GM23338 (cell line): ENCODE measurements around the gene IGF2R. TPM values are rescaled to one million over a fixed set of nuclear protein-coding genes. Genes with fewer than 3 reads are reported as not detected.
"Not testable (repeated sequence)": the region's sequence is repeated elsewhere in the genome, so short reads cannot be mapped to it uniquely, and the experiment has no call there.

Experiments used
- ATAC-seq: fragments of 200-7000 bp; cut with Tn5 transposase; 3 replicates; pipeline ENCODE4 v1.9.1; 2020
- DNase-seq: peaks from one replicate; pipeline ENCODE4 v3.0.0-alpha.2; 2015; ENCODE audit warnings: low spot score
- H2AFZ ChIP-seq: fragments of 200-600 bp; sonication (generic); 2 replicates; pipeline ENCODE4 v1.8.0; 2016; ENCODE audit warnings: antibody characterized with exemption, mild to moderate bottlenecking, moderate library complexity
- H3F3A ChIP-seq: fragments of 200-600 bp; sonication (generic); replicated peaks from 2 replicates; pipeline ENCODE4 v1.8.0; 2017; ENCODE audit warnings: antibody characterized with exemption, mixed run types, low read depth
- H3K27ac ChIP-seq: fragments of 200-600 bp; sonication (generic); 2 replicates; pipeline ENCODE4 v1.6.1; 2016; ENCODE audit warnings: low read depth
- H3K27me3 ChIP-seq: fragments of 200-600 bp; sonication (generic); 2 replicates; pipeline ENCODE4 v1.8.0; 2016; ENCODE audit warnings: mild to moderate bottlenecking, mixed run types, moderate library complexity; ENCODE audit not compliant: insufficient read depth
- H3K36me3 ChIP-seq: fragments of 200-600 bp; sonication (generic); 2 replicates; pipeline ENCODE4 v1.8.0; 2016; ENCODE audit warnings: mild to moderate bottlenecking; ENCODE audit not compliant: insufficient read depth
- H3K4me1 ChIP-seq: fragments of 200-600 bp; sonication (generic); 2 replicates; pipeline ENCODE4 v1.8.0; 2016; ENCODE audit warnings: mild to moderate bottlenecking, moderate library complexity; ENCODE audit not compliant: insufficient read depth
- H3K4me2 ChIP-seq: fragments of 200-600 bp; sonication (generic); 2 replicates; pipeline ENCODE4 v1.7.1; 2017; ENCODE audit warnings: mixed run types
- H3K4me3 ChIP-seq: fragments of 200-600 bp; sonication (generic); 2 replicates; pipeline ENCODE4 v1.6.1; 2016; ENCODE audit warnings: mixed run types
- H3K79me2 ChIP-seq: fragments of 200-600 bp; sonication (generic); replicated peaks from 2 replicates; pipeline ENCODE4 v1.8.0; 2017; ENCODE audit warnings: mild to moderate bottlenecking; ENCODE audit not compliant: insufficient read depth
- H3K9me2 ChIP-seq: fragments of 200-600 bp; sonication (generic); 2 replicates; pipeline ENCODE4 v1.8.0; 2017; ENCODE audit not compliant: insufficient read depth
- H4K20me1 ChIP-seq: fragments of 200-600 bp; sonication (generic); replicated peaks from 2 replicates; pipeline ENCODE4 v1.8.0; 2017; ENCODE audit warnings: mild to moderate bottlenecking; ENCODE audit not compliant: insufficient read depth
- H3K27ac Mint-ChIP-seq: 2 replicates; pipeline ENCODE4 v1.8.0; 2020; ENCODE audit warnings: inconsistent platforms, mild to moderate bottlenecking, moderate library complexity, mixed read lengths
- H3K27me3 Mint-ChIP-seq: 3 replicates; pipeline ENCODE4 v1.8.0; 2022; ENCODE audit warnings: low read depth, mild to moderate bottlenecking, moderate library complexity, mixed read lengths, inconsistent platforms; ENCODE audit not compliant: insufficient read depth, poor library complexity
- H3K36me3 Mint-ChIP-seq: 3 replicates; pipeline ENCODE4 v1.8.0; 2021; ENCODE audit warnings: low read depth, mild to moderate bottlenecking, inconsistent platforms, moderate library complexity, mixed read lengths
- H3K4me1 Mint-ChIP-seq: 3 replicates; pipeline ENCODE4 v1.8.0; 2020; ENCODE audit warnings: mild to moderate bottlenecking, inconsistent platforms, mixed read lengths
- H3K4me3 Mint-ChIP-seq: 3 replicates; pipeline ENCODE4 v1.8.0; 2021; ENCODE audit warnings: moderate library complexity, mild to moderate bottlenecking, inconsistent platforms, mixed read lengths
- H3K9me3 Mint-ChIP-seq: 3 replicates; pipeline ENCODE4 v1.8.0; 2020; ENCODE audit warnings: moderate library complexity, mild to moderate bottlenecking, inconsistent platforms, mixed read lengths
- NANOG ChIP-seq: IDR thresholded peaks from 2 replicates; pipeline ENCODE4 v1.6.1; 2016; ENCODE audit warnings: antibody characterized with exemption, borderline replicate concordance
- REST ChIP-seq: IDR thresholded peaks from one replicate; pipeline ENCODE4 v1.6.1; 2018; ENCODE audit warnings: antibody characterized with exemption; ENCODE audit not compliant: unreplicated experiment
- STAT1 ChIP-seq: IDR thresholded peaks from one replicate; pipeline ENCODE4 v1.6.1; 2016; ENCODE audit warnings: antibody characterized with exemption; ENCODE audit not compliant: unreplicated experiment
- ZNF331 ChIP-seq: fragments of 250-450 bp; sonication (Bioruptor Pico); IDR thresholded peaks from 2 replicates; pipeline ENCODE4 v1.5.0; 2020; ENCODE audit warnings: low read depth, mild to moderate bottlenecking, moderate library complexity
- ZNF462 ChIP-seq: fragments of 250-450 bp; sonication (Bioruptor Pico); IDR thresholded peaks from 2 replicates; pipeline ENCODE4 v1.5.0; 2020; ENCODE audit warnings: mild to moderate bottlenecking, moderate library complexity
- polyA plus RNA-seq: library from polyadenylated mRNA; unstranded; fragments of >200 nt; fragmentation: Nextera tagmentation; extraction: Ambion mirVana; gene quantifications from 2 replicates; pipeline ENCODE4 v1.2.1, GENCODE V29; 2016
- total RNA-seq: library from RNA; depleted of rRNA; stranded (reverse); fragments of >200 nt; shearing (Covaris generic); gene quantifications from 2 replicates; pipeline ENCODE4 v1.2.3, GENCODE V29; 2014

The IGF2R gene
- total and polyA plus RNA-seq, 2 experiments from 2014 or later, result 12.5 to 76.4 TPM

DNA sequence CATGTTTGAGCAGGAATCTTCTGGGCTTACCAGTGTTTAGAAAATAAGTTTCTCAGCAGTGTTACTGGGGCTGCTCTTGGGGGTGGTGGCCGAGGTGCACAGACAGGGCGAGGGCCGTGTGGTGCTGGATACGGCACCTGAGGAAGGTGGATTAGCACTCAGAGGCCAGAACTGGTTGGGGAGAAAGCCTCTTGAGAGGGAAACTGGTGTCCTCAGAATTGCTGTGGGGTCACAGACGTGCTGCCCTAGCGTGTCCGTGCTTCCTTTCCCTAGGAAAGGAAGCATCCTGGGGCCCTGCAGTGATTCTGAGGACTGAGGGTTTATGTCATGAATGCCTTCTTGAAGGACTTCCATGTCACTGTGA, 120.6 kb downstream of the IGF2R start (continued):
- TF ChIP-seq REST, result no peak
- TF ChIP-seq STAT1, result no peak

GRCh38 chr6:160090442-160091239, 121.8 kb downstream of the IGF2R start:
- H2AFZ ChIP-seq, H3K9me3 Mint-ChIP-seq, H4K20me1 ChIP-seq, H3K27me3 ChIP-seq, ATAC-seq, H3K4me1 Mint-ChIP-seq, H3K79me2 ChIP-seq, H3K4me3 ChIP-seq, H3K4me1 ChIP-seq, H3K4me3 Mint-ChIP-seq, H3K27me3 Mint-ChIP-seq, H3K4me2 ChIP-seq, H3K27ac ChIP-seq, DNase-seq, H3K27ac Mint-ChIP-seq, H3F3A ChIP-seq, H3K9me2 ChIP-seq: not testable (repeated sequence)
- H3K36me3 ChIP-seq, result peaks cover 36% of the 10 kb centered on the region
- peaks cover 73% of the 10 kb centered on the region for H3K36me3 Mint-ChIP-seq

- peaks cover 75% of the 10 kb centered on the region for H3K36me3 Mint-ChIP-seq
Observed at GRCh38 chr6:160092176-160092575, 123.3 kb downstream of the IGF2R start.

GRCh38 chr6:160092602-160093001, 123.7 kb downstream of the IGF2R start:
- Histone ChIP-seq H4K20me1 (peaks cover 4% of the 10 kb centered on the region), H3K27me3 (no peaks in the 10 kb centered on the region), H3K27ac (no peak overlapping the region), H3F3A (0 out of 2 replicates have a peak, but pooled peaks cover 3% of the 10 kb centered on the region), H3K4me1 (no peaks in the 10 kb centered on the region), H3K9me2 (no peaks in the 10 kb centered on the region), H3K4me3 (no peak overlapping the region), H3K79me2 (no peaks in the 10 kb centered on the region), H3K36me3 (peaks cover 36% of the 10 kb centered on the region), H2AFZ (no peak overlapping the region), H3K4me2 (no peak overlapping the region)
- peaks cover 6% of the 10 kb centered on the region for H3K27me3 Mint-ChIP-seq
- ATAC-seq, result no peak
- no peak overlapping the region for H3K4me3 Mint-ChIP-seq
- no peaks in the 10 kb centered on the region; the same call in 2 of the 3 replicates for H3K9me3 Mint-ChIP-seq
- H3K36me3 Mint-ChIP-seq, result peaks cover 79% of the 10 kb centered on the region
- DNase-seq, result no peak
- H3K4me1 Mint-ChIP-seq, result no peaks in the 10 kb centered on the region
- no peak overlapping the region for H3K27ac Mint-ChIP-seq
- TF ChIP-seq NANOG (no peak), ZNF331 (CRISPR knock-in tag) (no peak), ZNF462 (CRISPR knock-in tag) (no peak)

More at GRCh38 chr6:160092176-160092575, 123.3 kb downstream of the IGF2R start:
- H3K9me2 ChIP-seq, H3K4me1 Mint-ChIP-seq, H2AFZ ChIP-seq, H3K79me2 ChIP-seq, H3K27ac Mint-ChIP-seq, H3F3A ChIP-seq, H3K4me1 ChIP-seq, ATAC-seq, H3K4me3 Mint-ChIP-seq, H3K27me3 Mint-ChIP-seq, DNase-seq, H3K9me3 Mint-ChIP-seq, H4K20me1 ChIP-seq, H3K27ac ChIP-seq, H3K4me3 ChIP-seq, H3K27me3 ChIP-seq, H3K4me2 ChIP-seq: not testable (repeated sequence)
- H3K36me3 ChIP-seq, result peaks cover 33% of the 10 kb centered on the region
